HepG2 (cell line): ENCODE measurements around the gene ANKRD6. TPM values are rescaled to one million over a fixed set of nuclear protein-coding genes. Genes with fewer than 3 reads are reported as not detected.
"Not testable (repeated sequence)": the region's sequence is repeated elsewhere in the genome, so short reads cannot be mapped to it uniquely, and the experiment has no call there.

Source experiments
- ATAC-seq: fragments of 200-7000 bp; cut with Tn5 transposase; 3 replicates; pipeline ENCODE4 v1.9.1; 2020; ENCODE audit warnings: mild to moderate bottlenecking, moderate library complexity
- BruUV-seq: library from RNA; stranded (reverse); fragments of 400-500 nt; replicated peaks from 2 replicates; lab custom pipeline; 2021; lab: Mats Ljungman, UMichigan
- CTCF ChIA-PET: fragments of 300-600 bp; formaldehyde crosslinking; extraction: SDS; loops from one replicate; lab custom pipeline; 2021; ENCODE audit warnings: low total read pairs, inconsistent platforms, low intra/inter-chr PET ratio; lab: Yijun Ruan, JAX
- POLR2A ChIA-PET: fragments of 350-600 bp; sonication (Branson Sonifier 250); formaldehyde crosslinking; loops from one replicate; lab custom pipeline; 2020; ENCODE audit warnings: antibody characterized with exemption, inconsistent platforms; lab: Yijun Ruan, JAX
- DNase-seq: peaks from one replicate; pipeline ENCODE4 v3.0.0-alpha.2; 2015; ENCODE audit warnings: low spot score
- FAIRE-seq: peaks from 3 replicates; lab custom pipeline; 2011; peaks lifted over from hg19 to GRCh38; lab: Jason Lieb, UNC
- H2AFZ ChIP-seq: one replicate; pipeline ENCODE4 v1.6.1; 2011; ENCODE audit warnings: low read length, inconsistent platforms
- H3K27ac ChIP-seq: fragments of 300-600 bp; 3 replicates; pipeline ENCODE4 v1.8.0; 2011; ENCODE audit warnings: mixed run types, mild to moderate bottlenecking, mixed read lengths, low read length, inconsistent platforms; ENCODE audit not compliant: insufficient read depth; ENCODE audit errors: extremely low read length
- H3K27me3 ChIP-seq, 2 experiments: fragments of 200-600 bp in 1 of 2; 2 replicates in 1 of 2; 3 replicates in 1 of 2; pipeline versions ENCODE4 v1.6.0 to v1.8.0; 2011; ENCODE audit warnings: low read length in 2 of 2, mild to moderate bottlenecking in 2 of 2, moderate library complexity in 2 of 2, inconsistent platforms in 1 of 2; ENCODE audit not compliant: insufficient read depth in 2 of 2, control insufficient read depth in 1 of 2
- H3K36me3 ChIP-seq, 2 experiments: fragments of 200-600 bp in 1 of 2; replicated peaks in 1 of 2; 2 replicates in 1 of 2; 3 replicates in 1 of 2; pipeline versions ENCODE4 v1.5.1 to v1.8.0; 2011; ENCODE audit warnings: low read length in 2 of 2, inconsistent platforms in 1 of 2; ENCODE audit not compliant: insufficient read depth in 2 of 2, control insufficient read depth in 1 of 2
- H3K4me1 ChIP-seq: 2 replicates; pipeline ENCODE4 v1.5.1; 2012; ENCODE audit warnings: low read length, inconsistent platforms; ENCODE audit not compliant: insufficient read depth
- H3K4me2 ChIP-seq: 2 replicates; pipeline ENCODE4 v1.6.0; 2011; ENCODE audit warnings: low read depth, low read length, inconsistent platforms
- H3K4me3 ChIP-seq, 3 experiments: fragments of 200-600 bp in 1 of 3; sonication (generic), shearing (Covaris generic) in 1 of 3; replicated peaks in 1 of 3; 2 replicates each; pipeline ENCODE4 v1.5.1; 2011 to 2016; ENCODE audit warnings: low read length in 3 of 3, inconsistent platforms in 2 of 3, low read depth in 2 of 3, mild to moderate bottlenecking in 2 of 3, control low read depth in 1 of 3, mixed read lengths in 1 of 3; ENCODE audit not compliant: insufficient read depth in 1 of 3
- H3K79me2 ChIP-seq: one replicate; pipeline ENCODE4 v1.6.1; 2011; ENCODE audit warnings: low read length, inconsistent platforms; ENCODE audit not compliant: insufficient read depth
- H3K9ac ChIP-seq: 2 replicates; pipeline ENCODE4 v1.6.0; 2011; ENCODE audit warnings: mild to moderate bottlenecking, low read depth, low read length, inconsistent platforms; ENCODE audit not compliant: insufficient read depth
- H3K9me3 ChIP-seq: 2 replicates; pipeline ENCODE4 v1.5.1; 2012; ENCODE audit warnings: mild to moderate bottlenecking, low read length
- H4K20me1 ChIP-seq: 2 replicates; pipeline ENCODE4 v1.6.0; 2011; ENCODE audit warnings: inconsistent platforms, mild to moderate bottlenecking, low read length, moderate library complexity; ENCODE audit not compliant: insufficient read depth
- TOPORS ChIP-seq: sonication (generic); formaldehyde crosslinking; IDR thresholded peaks from 2 replicates; pipeline ENCODE4 v1.8.0; 2023; ENCODE audit warnings: mild to moderate bottlenecking, missing genetic modification reagents
- ZNF10 ChIP-seq: sonication (generic); formaldehyde crosslinking; IDR thresholded peaks from 2 replicates; pipeline ENCODE4 v1.4.0; 2020; ENCODE audit warnings: mild to moderate bottlenecking, low read depth, missing genetic modification reagents, borderline replicate concordance
- ZNF460 ChIP-seq: sonication (generic); formaldehyde crosslinking; IDR thresholded peaks from 2 replicates; pipeline ENCODE4 v1.5.1; 2020; ENCODE audit warnings: missing genetic modification reagents, mild to moderate bottlenecking, borderline replicate concordance
- ZNF569 ChIP-seq: sonication (generic); formaldehyde crosslinking; IDR thresholded peaks from 2 replicates; pipeline ENCODE4 v1.5.0; 2020; ENCODE audit warnings: mild to moderate bottlenecking, missing genetic modification reagents, moderate library complexity, borderline replicate concordance
- ZSCAN20 ChIP-seq: sonication (generic); formaldehyde crosslinking; IDR thresholded peaks from 2 replicates; pipeline ENCODE4 v1.4.0; 2020; ENCODE audit warnings: missing genetic modification reagents, mild to moderate bottlenecking, borderline replicate concordance
- WGBS: methylation state at CpG from one replicate; pipeline ENCODE4 v1.1.6; 2017; ENCODE audit warnings: low lambda C conversion rate; 5-methylcytosine and 5-hydroxymethylcytosine counted together
- in situ Hi-C: cut with HindIII; loops from 2 replicates; pipeline ENCODE4 v1.10.0; 2017; ENCODE audit warnings: low pct_unique_long_range_greater_than_20kb; ENCODE audit not compliant: extremely low pct_ligation_motif_present
- intact Hi-C: fragments of 100-400 bp; cut with micrococcal nuclease; formaldehyde crosslinking; loops from one replicate; pipeline ENCODE4 v1.10.0; 2022; ENCODE audit not compliant: unreplicated experiment
- polyA plus RNA-seq, 8 experiments: library from polyadenylated mRNA; depleted of rRNA in 3 of 8; stranded (reverse) in 7 of 8; unstranded in 1 of 8; fragments of >200 nt; fragmentation: Illumina TruSeq in 4 of 8; extraction: Trizol in 4 of 8; gene quantifications; 2 replicates each; pipeline versions ENCODE4 v1.2.1 to v1.2.3, GENCODE V29; 2011 to 2016; ENCODE audit warnings: low read depth in 4 of 8, missing spikeins in 1 of 8, mixed read lengths in 1 of 8; ENCODE audit not compliant: insufficient read depth in 1 of 8
- total RNA-seq, 5 experiments: library from RNA; depleted of rRNA; stranded (reverse); fragments of >200 nt; fragmentation: Illumina TruSeq; extraction: Trizol; gene quantifications; 2 replicates each; pipeline ENCODE4 v1.2.3, GENCODE V29; 2016; ENCODE audit warnings: low read depth in 1 of 5
- TF ChIP-seq, protein P1 (sequence below): sonication (generic); formaldehyde crosslinking; conservative IDR thresholded peaks from 2 replicates; pipeline ENCODE4 v1.5.0; 2020; ENCODE audit warnings: missing genetic modification reagents

Gene ANKRD6
- total and polyA plus RNA-seq, 2 of the 13 experiments (the other 11 are each of a cell fraction or from before 2014, with no cell fraction given) = 0.18 to 0.36 TPM

DNA sequence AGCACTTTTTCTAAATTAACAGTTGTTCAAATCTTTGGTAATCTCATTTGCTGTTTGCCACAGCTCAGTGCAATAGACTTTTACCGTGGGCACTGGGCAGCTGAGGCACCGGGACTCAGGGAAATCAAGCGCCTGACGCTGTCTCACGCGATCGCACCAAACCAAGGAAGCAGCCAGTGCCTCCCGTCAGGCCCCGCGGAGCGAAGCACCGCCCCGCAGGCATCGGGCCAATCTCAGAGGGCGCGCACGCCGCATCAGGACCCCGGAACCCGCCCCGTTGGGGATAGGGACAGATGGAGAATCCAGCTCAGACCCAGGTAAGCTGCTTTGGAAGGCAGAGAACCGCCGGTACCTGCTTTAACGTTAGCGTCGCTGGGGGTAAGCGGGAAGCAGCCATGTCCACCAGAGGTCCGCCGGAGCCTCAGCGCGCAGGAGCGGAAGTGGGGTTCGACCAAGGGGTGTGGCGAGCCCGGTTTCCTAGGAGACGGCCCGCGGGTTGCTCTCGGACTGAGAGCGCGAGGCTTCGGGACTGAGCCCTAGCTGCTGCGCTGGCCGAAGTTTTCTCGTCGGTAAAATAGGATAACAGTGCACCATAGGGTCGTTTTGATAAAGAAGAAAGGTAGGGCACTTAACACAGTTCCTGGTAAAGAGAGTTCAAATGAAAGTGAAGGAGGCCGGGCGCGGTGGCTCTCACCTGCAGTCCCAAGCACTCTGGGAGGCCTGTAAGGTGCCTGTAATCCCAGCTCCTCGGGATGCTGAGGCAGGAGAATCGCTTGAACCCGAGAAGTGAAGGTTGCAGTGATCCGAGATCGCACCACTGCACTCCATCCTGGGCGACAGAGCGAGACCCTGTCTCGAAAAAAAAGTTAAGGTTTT is 205.6 kb downstream of the ANKRD6 start, which contains the start of gene LYRM2 (continued):
- TF ChIP-seq, protein P1, sequence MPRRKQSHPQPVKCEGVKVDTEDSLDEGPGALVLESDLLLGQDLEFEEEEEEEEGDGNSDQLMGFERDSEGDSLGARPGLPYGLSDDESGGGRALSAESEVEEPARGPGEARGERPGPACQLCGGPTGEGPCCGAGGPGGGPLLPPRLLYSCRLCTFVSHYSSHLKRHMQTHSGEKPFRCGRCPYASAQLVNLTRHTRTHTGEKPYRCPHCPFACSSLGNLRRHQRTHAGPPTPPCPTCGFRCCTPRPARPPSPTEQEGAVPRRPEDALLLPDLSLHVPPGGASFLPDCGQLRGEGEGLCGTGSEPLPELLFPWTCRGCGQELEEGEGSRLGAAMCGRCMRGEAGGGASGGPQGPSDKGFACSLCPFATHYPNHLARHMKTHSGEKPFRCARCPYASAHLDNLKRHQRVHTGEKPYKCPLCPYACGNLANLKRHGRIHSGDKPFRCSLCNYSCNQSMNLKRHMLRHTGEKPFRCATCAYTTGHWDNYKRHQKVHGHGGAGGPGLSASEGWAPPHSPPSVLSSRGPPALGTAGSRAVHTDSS (CRISPR knock-in tag) = no peak
- TF ChIP-seq ZNF10 = no peak

DNA sequence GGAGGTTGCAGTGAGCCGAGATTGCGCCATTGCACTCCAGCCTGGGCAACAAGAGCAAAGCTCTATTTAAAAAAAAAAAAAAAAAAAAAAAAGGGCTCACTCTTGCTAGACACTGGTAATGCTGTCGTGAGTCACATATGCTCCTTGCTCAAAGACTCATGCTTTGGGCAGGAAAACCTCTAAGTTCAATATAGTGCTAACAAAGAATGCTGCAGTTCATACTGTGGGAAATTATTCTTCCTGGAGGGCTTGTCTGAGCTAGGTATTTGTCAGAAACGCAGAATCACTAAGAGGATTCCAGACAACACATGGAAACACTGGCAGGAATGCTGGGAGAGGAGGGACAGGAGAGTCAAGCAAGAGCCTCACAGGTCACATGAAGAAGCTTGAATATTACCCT is 207.9 kb downstream of the ANKRD6 start:
- no peaks in the 10 kb centered on the region for H4K20me1 ChIP-seq
- peaks cover 15% of the 10 kb centered on the region for H3K79me2 ChIP-seq
- 93% methylated on average over 4 of the region's 4 CpGs for WGBS
- no peak overlapping the region for H3K4me3 ChIP-seq
- H3K27ac ChIP-seq = no peak overlapping the region
- in situ Hi-C loops = no loop called here
- no peak overlapping the region for H2AFZ ChIP-seq
- no TSS peak for BruUV-seq
- peaks cover 13% of the 10 kb centered on the region for H3K4me1 ChIP-seq
- H3K9me3 ChIP-seq = no peaks in the 10 kb centered on the region
- CTCF ChIA-PET = no interaction called here
- no peak for ATAC-seq
- intact Hi-C loops = no loop called here
- no peak for TF ChIP-seq ZNF569 (CRISPR knock-in tag)
- no peak for TF ChIP-seq ZNF460 (CRISPR knock-in tag)
- TF ChIP-seq TOPORS = no peak
- TF ChIP-seq ZSCAN20 (CRISPR knock-in tag) = no peak
- DNase-seq = no peak
- H3K4me2 ChIP-seq = no peak overlapping the region
- no peak for FAIRE-seq
- H3K9ac ChIP-seq = no peak overlapping the region
- POLR2A ChIA-PET = no interaction called here
- H3K36me3 ChIP-seq = peaks cover 9 to 36% of the 10 kb centered on the region in 2 experiments
- H3K27me3 ChIP-seq = no peaks in the 10 kb centered on the region; a peak in 1 of 5 replicates

DNA sequence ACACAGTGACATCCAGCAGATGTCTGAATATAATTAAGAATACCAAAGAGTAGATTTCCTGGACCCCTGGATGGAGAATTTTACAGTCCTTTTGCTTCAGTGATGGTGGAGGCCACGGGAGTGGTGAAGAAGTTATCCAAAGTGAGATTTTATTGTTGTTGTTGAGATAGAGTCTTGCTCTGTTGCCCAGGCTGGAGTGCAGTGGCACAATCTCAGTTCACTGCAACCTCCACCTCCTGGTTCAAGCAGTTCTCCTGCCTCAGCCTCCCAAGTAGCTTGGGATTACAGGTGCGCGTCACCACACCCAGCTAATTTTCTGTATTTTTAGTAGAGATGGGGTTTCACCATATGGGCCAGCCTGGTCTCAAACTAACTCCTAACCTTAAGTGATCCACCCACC is 208.6 kb downstream of the ANKRD6 start:
- WGBS = 100% methylated on average over 3 of the region's 3 CpGs
- H3K27ac ChIP-seq, H3K9me3 ChIP-seq, in situ Hi-C loops, POLR2A ChIA-PET, H3K9ac ChIP-seq, ATAC-seq, DNase-seq, H3K27me3 ChIP-seq, BruUV-seq, intact Hi-C loops, H4K20me1 ChIP-seq, H3K4me3 ChIP-seq, H2AFZ ChIP-seq, FAIRE-seq, CTCF ChIA-PET, H3K4me2 ChIP-seq: not testable (repeated sequence)
- H3K36me3 ChIP-seq = peaks cover 9 to 41% of the 10 kb centered on the region in 2 experiments
- peaks cover 15% of the 10 kb centered on the region for H3K79me2 ChIP-seq
- peaks cover 13% of the 10 kb centered on the region for H3K4me1 ChIP-seq
